DND-41 (cell line): ENCODE results near the gene RNF207.

Source experiments
- ATAC-seq: fragments of 200-7000 bp; cut with Tn5 transposase; 3 replicates; pipeline ENCODE4 v1.9.1; 2021; ENCODE audit warnings: low read depth; ENCODE audit not compliant: insufficient read depth
- DNase-seq: peaks from one replicate; pipeline ENCODE4 v3.0.0-alpha.2; 2020
- H2AFZ ChIP-seq: 2 replicates; pipeline ENCODE4 v1.6.0; 2012; ENCODE audit warnings: low read depth, low read length
- H3K27ac ChIP-seq: 2 replicates; pipeline ENCODE4 v1.5.1; 2012; ENCODE audit warnings: low read length, inconsistent platforms
- H3K27me3 ChIP-seq: fragments of 200-600 bp; sonication (generic); 2 replicates; pipeline ENCODE4 v1.6.0; 2012; ENCODE audit warnings: low read length, mild to moderate bottlenecking, inconsistent platforms; ENCODE audit not compliant: insufficient read depth, poor library complexity
- H3K36me3 ChIP-seq: 2 replicates; pipeline ENCODE4 v1.5.1; 2012; ENCODE audit warnings: low read length, inconsistent platforms; ENCODE audit not compliant: insufficient read depth
- H3K4me1 ChIP-seq: 2 replicates; pipeline ENCODE4 v1.5.1; 2012; ENCODE audit warnings: mild to moderate bottlenecking, low read length; ENCODE audit not compliant: insufficient read depth
- H3K4me2 ChIP-seq: 2 replicates; pipeline ENCODE4 v1.6.0; 2012; ENCODE audit warnings: mild to moderate bottlenecking, moderate library complexity, low read length, inconsistent platforms; ENCODE audit not compliant: insufficient read depth
- H3K4me3 ChIP-seq, 2 experiments: fragments of 200-600 bp in 1 of 2; shearing (Covaris generic) in 1 of 2; 2 replicates each; pipeline ENCODE4 v1.5.1; 2012 to 2016; ENCODE audit warnings: inconsistent platforms in 2 of 2, low read length in 2 of 2, mild to moderate bottlenecking in 2 of 2, low read depth in 1 of 2, moderate library complexity in 1 of 2
- H3K79me2 ChIP-seq: 2 replicates; pipeline ENCODE4 v1.6.0; 2012; ENCODE audit warnings: low read length, inconsistent platforms; ENCODE audit not compliant: insufficient read depth
- H3K9ac ChIP-seq: 2 replicates; pipeline ENCODE4 v1.6.0; 2012; ENCODE audit warnings: low read depth, mild to moderate bottlenecking, inconsistent platforms, low read length, moderate library complexity
- H3K9me3 ChIP-seq: 2 replicates; pipeline ENCODE4 v1.5.1; 2012; ENCODE audit warnings: low read length, moderate library complexity, mild to moderate bottlenecking, inconsistent platforms; ENCODE audit not compliant: insufficient read depth, severe bottlenecking
- H4K20me1 ChIP-seq: 2 replicates; pipeline ENCODE4 v1.6.0; 2012; ENCODE audit warnings: low read length; ENCODE audit not compliant: insufficient read depth
- EZH2 ChIP-seq: IDR thresholded peaks from 3 replicates; pipeline ENCODE4 v1.6.1; 2012; ENCODE audit warnings: borderline replicate concordance, low read depth, mild to moderate bottlenecking, moderate library complexity, low read length, inconsistent platforms; ENCODE audit not compliant: severe bottlenecking
- TF ChIP-seq, protein P1 (sequence below): IDR thresholded peaks from 2 replicates; pipeline ENCODE4 v1.5.1; 2012; ENCODE audit warnings: borderline replicate concordance, low read length, moderate library complexity, mild to moderate bottlenecking; ENCODE audit not compliant: poor library complexity, severe bottlenecking; ENCODE audit errors: extremely low read depth

RNF207 gene

GRCh38 chr1:6259491-6260362 is 53.8 kb downstream of the RNF207 start:
- DNase-seq (peak; percentile 79), ATAC-seq (peak; percentile 73)
- no peak for TF ChIP-seq EZH2
- TF ChIP-seq, protein P1, sequence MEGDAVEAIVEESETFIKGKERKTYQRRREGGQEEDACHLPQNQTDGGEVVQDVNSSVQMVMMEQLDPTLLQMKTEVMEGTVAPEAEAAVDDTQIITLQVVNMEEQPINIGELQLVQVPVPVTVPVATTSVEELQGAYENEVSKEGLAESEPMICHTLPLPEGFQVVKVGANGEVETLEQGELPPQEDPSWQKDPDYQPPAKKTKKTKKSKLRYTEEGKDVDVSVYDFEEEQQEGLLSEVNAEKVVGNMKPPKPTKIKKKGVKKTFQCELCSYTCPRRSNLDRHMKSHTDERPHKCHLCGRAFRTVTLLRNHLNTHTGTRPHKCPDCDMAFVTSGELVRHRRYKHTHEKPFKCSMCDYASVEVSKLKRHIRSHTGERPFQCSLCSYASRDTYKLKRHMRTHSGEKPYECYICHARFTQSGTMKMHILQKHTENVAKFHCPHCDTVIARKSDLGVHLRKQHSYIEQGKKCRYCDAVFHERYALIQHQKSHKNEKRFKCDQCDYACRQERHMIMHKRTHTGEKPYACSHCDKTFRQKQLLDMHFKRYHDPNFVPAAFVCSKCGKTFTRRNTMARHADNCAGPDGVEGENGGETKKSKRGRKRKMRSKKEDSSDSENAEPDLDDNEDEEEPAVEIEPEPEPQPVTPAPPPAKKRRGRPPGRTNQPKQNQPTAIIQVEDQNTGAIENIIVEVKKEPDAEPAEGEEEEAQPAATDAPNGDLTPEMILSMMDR, result no peak
- Histone ChIP-seq H3K4me2 (peak overlapping the region; percentile 77), H4K20me1 (peaks cover 41% of the 10 kb centered on the region), H3K79me2 (no peaks in the 10 kb centered on the region), H2AFZ (no peak overlapping the region), H3K4me1 (peaks cover 14% of the 10 kb centered on the region), H3K9ac (peak overlapping the region; percentile 9; the same call in 1 of the 2 replicates), H3K9me3 (no peaks in the 10 kb centered on the region), H3K27me3 (no peaks in the 10 kb centered on the region), H3K36me3 (peaks cover 16% of the 10 kb centered on the region), H3K4me3 (peak overlapping the region in 1 of 2 experiments; percentile 55; a peak in 2 of 4 replicates), H3K27ac (no peak overlapping the region)

DNA sequence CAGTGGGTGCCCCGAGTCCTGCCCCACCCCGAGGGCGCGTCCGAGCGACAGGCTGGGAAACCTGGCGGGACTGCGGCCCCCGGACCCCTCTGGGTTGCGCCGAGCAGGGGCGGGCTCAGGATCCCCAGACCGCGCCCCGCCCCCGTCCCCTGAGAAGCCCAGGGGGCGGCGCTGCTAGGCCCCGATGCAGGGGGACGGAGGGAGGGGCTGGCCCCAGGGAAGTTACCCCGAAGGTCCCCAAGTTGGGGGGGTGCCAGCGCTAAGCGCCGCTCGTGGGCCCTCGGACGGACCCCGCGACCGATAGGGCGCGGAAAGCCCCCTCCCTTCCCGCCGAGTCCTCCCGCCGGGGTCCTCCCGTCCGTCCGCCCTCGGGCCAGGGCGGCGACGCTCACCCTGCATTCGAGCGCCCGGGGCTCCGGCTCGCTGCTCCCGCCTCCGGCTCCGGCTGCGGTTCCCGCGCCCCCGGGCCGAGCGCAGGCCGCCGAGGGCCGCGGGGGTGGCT is 54.6 kb downstream of the RNF207 start:
- Histone ChIP-seq H3K9ac (peak overlapping the region; percentile 41; the same call in 1 of the 2 replicates), H3K4me1 (peaks cover 14% of the 10 kb centered on the region), H3K27me3 (no peaks in the 10 kb centered on the region), H3K79me2 (no peaks in the 10 kb centered on the region), H3K4me2 (peak overlapping the region; percentile 77), H3K9me3 (no peaks in the 10 kb centered on the region), H4K20me1 (peaks cover 48% of the 10 kb centered on the region), H3K27ac (no peak overlapping the region), H3K4me3 (peak overlapping the region in 1 of 2 experiments; percentile 55; a peak in 3 of 4 replicates), H2AFZ (no peak overlapping the region; the same call in 1 of the 2 replicates), H3K36me3 (peaks cover 23% of the 10 kb centered on the region)
- ATAC-seq (peak; percentile 47), DNase-seq (peak; percentile 26)
- TF ChIP-seq EZH2, result no peak
- TF ChIP-seq, protein P1, result no peak

DNA sequence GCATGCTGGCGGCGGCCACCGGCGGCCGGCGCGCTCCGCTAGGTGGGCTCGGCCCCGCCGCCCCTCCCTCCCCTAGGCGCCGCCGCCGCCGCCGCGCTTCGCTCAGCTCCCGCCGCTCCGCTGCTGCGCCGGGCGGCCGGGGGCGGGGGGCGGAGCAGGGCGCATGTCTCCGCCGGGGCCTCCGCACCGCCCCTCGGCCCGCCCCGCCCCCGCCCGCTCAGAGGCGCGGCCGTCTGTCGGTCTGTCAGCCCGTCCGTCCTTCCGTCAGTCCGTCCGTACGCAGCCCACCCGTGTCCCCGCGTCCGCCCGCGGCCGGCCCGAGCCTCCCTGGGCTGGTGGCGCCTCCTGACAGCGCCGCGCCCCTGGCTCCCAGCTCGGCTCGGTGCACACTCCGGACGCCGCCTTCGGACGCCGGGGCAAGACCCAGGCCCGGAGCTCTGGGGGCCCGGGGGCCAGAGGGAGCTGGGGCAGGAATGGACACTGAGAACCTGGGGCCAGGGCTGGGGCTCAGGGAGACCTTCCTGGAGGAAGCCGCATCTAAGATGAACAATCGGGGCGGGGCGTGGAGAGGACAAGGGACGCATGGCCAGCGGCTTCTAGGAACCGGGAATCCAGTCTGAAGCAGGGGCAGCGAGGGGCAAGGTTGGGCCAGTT is 55.2 kb downstream of the RNF207 start, which contains the start of gene GPR153:
Gene GPR153, minus strand, starts transcription at position 138 of the 654 bp plus-strand sequence. CDS start 6,193 bp downstream, outside the sequence.
- no peaks in the 10 kb centered on the region for H3K79me2 ChIP-seq
- TF ChIP-seq, protein P1, result no peak
- no peak for TF ChIP-seq EZH2
- DNase-seq, result peak; percentile 34
- peak within 1 kb of the TSS; percentile 77 for H3K4me2 ChIP-seq
- H3K36me3 ChIP-seq, result peaks cover 29% of the 10 kb centered on the region
- peak within 1 kb of the TSS in 1 of 2 experiments; percentile 55; a peak in 3 of 4 replicates for H3K4me3 ChIP-seq
- peaks cover 50% of the 10 kb centered on the region for H4K20me1 ChIP-seq
- peak within 1 kb of the TSS; percentile 41; the same call in 1 of the 2 replicates for H3K9ac ChIP-seq
- H3K27me3 ChIP-seq, result no peaks in the 10 kb centered on the region
- no peak within 1 kb of the TSS for H3K27ac ChIP-seq
- no peaks in the 10 kb centered on the region for H3K9me3 ChIP-seq
- H3K4me1 ChIP-seq, result peaks cover 14% of the 10 kb centered on the region
- no peak within 1 kb of the TSS; the same call in 1 of the 2 replicates for H2AFZ ChIP-seq
- ATAC-seq, result peak; percentile 55
